ENCODE measurements around the gene YPEL1.

DNA sequence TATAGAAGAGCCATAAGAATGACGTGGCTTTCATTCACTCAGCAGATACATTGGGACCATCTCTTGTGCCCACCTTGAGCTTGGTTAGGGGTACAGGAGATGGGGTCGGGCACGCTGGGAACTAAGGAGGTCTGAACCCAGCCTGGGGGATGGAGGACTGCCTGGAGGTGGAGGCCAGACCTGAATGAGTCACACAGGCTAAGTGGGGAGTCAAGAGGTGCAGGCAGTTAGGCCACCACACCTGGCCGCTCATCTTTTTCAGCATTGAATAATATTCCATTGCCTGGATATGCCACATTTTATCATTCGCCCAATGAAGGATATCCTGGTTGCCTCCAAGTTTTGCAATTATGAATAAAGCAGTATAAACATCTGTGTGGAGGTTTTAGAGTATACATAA lies 73.6 kb downstream of the YPEL1 start:
- no peak for TF ChIP-seq GATA3 (IDR thresholded peaks at IDR 0.05; ENCODE audit: low read depth, low read length)
- no peak for TF ChIP-seq GATA2 (IDR thresholded peaks at IDR 0.05; ENCODE audit: low read depth, low read length)
